Activated CD4-positive, alpha-beta T cell treated with anti-CD3 and anti-CD28 coated beads, Interleukin-2, amount 50 U/mL, for 4 hours (primary cell): ENCODE data around the gene NR1H3.

Experiments
- DNase-seq, 2 experiments: peaks; one replicate each; pipeline ENCODE4 v3.0.0-alpha.2; 2020

The NR1H3 gene

DNA sequence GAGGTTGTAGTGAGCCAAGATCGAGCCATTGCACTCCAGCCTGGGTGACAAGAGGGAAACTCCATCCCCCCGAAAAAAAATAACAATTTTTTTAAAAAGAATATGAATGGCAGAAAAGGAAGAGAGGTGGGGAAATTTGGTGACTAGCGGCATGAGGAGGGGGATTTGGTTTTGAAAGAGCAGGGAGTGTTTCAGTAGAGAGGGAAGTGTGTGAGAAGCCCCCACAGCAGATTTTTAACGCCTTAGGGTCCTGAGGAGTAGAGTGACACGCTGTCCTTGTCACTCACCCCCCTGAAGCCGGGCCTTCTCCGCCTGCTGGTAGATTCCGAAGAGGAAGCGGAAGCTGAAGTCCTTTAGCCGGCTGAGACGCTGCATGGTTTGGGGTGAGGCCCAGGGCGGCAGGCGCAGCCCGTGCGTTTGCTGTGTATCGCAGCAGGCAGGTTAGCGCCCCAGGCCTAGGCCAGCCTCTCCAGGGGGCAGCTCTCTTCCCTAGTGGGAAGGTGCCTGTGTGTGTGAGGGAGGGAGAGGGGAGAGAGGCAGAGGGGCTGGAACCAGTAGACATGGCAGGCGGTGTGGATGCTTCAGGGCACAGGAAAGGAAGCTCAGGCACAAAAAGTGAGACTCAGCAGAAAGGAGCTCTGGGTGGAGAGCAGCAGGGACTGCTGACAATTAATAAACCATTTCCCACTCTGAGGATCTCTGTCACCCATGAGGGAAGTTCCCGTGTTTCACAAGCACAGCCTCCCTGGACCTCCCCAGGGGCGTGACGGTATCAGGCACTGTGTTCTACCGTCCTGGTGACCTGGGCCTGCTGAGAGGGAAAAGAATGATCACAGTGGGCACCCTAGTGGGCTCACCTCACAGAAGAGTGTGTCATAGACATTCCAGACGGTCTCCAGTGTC is 13.1 kb upstream of the NR1H3 start:
- no peak for DNase-seq

DNA sequence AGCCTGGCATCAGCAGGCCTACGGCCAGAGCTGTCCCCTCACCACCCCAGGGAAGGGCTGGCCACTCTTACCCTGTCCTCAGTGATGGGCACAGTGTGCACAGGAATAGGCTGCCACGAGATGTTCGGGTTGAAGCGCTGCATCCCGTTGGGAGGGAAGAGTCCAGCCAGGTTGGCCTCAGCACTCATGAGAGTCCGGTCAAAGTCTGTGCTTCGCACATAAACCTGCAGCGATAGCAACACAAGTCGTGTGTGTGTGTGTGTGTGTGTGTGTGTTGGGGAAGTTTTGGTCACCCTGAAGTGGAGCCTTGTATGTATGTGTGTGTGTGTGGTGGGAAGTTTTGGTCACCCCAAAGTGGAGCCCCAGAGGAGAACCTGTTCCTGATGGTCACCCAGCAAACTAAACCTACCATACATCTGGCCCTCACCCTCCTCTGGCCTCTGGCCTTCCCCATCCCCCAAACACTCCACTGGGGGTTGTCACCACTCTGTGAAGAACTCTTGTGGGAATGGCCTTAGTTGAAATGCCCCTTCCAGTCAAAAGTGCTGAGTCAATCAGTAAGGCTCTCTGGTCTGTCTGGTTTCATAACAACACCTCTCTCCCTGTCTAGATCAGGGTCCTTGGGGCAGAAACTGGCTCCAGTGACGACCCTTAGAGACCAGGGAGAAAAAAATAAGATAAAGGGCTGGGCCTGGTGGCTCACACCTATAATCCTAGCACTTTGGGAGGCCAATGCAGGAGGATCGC is 12.0 kb upstream of the NR1H3 start:
- no peak for DNase-seq

DNA sequence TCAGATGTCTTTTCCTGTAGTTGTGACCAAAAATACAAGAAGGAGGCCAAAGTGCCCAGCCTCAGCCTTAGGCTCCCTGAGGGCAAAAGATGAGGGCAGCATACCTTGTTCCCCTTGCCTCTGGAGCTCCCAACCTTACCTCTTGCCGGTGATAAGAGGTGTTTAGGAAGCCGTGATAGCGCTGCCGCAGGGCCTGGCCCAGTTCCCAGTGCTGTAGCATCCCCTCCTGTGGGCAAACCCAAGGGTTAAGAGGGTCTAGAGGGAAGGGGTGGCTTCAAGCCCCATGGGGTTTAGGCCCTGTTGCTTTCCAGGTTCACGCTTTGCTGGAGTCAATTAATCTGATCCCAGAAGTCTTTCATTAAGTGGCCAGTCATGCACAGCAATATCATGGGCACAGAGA is 10.3 kb upstream of the NR1H3 start:
- DNase-seq, result no peak

DNA sequence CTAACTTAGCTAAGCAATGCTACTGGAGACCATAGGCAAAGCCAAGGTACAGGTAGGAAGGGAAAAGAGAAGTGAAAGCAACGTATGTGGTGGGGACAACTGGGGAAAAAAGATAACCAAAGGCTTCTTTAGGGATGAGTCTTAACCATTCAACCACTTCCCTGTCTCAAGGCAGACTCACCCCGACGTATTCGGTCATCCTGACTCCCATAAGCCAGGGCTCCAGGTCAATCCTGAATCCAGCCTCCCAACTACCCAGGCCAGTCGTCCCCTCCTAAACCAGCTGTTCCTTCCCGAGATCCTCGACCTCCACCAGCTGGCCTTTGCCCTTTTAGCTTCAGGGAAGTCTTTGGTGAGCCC is 9.5 kb upstream of the NR1H3 start:
- no peak for DNase-seq

DNA sequence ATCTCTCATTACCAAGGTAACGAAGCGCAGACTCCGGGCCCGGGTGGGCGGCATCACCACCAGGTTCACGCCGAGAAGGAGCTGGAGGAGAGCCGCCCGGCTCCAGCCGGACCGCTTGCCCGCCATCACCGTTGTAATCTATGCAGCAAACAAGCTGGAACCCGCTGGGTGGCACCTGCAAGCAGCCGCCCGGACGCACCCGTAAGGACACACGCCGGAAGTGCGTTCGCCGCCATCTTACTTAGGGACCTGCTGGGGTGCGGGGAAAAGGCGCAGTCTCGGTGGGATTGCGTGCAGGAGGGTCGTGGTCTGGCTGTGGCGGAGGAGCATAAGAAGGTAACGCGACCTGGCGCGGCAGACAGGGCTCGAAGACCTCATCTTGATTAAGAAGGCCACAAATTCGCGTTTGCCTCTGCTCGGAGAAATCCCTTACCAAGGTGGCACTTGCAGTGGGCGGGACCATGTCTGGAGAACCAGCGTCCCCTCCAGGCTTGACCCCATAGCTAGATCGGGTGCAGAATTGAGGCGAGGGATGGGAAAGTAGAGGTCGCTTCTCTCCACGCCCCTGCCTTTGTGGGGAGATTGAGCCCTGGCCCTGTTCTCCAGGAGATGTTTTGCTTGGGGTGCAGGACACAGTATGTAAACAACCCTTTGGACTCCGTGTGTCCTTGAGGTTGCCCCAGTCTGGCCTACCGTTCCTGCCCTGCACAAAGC is 9.0 kb upstream of the NR1H3 start, which contains the start of gene ACP2:
Gene ACP2 (minus strand): TSS at position 151 of the 714 bp plus-strand sequence. CDS start 25 bp downstream, at position 126.
- peak; percentile 78 to 80 for DNase-seq

DNA sequence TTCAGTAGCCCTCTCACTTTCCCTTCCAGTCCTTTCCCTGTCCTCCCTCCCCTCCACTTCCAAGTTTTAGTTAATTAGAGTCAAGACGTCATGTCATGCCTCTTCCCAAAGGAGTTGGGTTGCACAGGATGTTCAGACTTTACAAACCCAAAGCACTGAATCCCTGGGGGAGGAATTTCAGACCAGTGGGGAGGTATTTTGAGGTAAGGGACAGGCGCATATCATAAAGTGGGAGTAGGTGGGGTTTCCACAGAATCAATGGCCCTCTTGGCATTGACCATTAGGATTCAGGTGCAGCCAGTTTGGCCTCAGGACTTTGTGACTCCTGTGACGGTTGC is 8.4 kb upstream of the NR1H3 start:
- no peak for DNase-seq

DNA sequence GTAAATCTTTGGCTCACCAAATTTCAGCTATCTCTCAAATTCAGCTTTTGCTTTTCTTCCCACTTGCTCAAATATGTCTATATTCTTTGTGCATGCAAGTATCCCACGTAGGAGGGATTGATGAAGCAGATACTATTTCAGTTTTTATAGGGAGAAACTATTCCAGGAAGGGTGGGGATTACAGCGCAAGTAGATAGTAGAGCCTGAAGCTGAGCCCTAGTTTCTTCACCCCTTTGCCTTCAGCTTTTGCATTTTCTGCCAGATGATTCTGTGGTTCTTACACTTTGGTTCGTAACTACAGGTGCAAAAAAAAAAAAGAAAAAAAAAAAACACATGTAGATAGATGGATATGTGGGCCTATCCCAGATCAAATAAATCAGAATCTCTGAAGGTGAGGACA is 6.0 kb upstream of the NR1H3 start:
- no peak for DNase-seq

DNA sequence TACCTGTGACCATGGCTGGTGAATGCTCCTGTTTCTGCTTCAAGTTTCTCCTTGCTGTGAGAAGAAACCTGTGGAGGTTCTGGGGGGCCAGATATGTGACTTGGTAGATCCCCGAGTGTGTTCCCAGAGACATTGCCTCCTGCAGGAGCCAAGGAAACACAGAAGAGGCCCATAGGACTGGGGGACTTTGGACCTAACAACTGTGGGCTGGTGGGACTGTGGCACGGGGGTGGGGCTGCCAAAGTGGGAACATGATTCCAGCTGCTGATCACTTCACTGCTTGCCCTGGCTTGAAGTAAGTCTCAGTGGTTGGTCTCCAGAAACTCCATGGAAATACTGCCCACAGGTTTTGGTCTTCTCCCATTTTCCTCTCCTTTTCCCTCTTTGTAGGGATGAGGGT is 4.1 kb upstream of the NR1H3 start:
- no peak for DNase-seq

DNA sequence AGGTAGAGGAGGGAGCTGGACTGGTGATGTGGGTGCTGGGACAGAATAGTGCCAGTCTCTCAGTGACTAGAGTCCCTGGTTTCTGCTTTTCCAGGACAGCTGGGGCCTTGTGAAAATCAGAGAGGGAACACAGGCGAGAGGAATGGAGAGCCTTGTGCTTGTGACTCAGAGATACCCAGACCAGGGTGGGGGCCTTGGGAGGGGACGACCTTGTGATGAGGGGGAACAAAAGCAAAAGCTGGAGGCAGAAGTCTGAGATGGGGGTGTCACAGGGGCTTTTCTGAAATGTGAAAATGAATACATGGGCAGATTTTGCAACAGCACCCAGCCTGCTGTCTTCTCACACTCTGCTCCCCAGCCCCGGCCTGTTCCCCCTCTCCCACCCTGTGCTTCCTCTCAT is 3.4 kb upstream of the NR1H3 start:
- no peak for DNase-seq

DNA sequence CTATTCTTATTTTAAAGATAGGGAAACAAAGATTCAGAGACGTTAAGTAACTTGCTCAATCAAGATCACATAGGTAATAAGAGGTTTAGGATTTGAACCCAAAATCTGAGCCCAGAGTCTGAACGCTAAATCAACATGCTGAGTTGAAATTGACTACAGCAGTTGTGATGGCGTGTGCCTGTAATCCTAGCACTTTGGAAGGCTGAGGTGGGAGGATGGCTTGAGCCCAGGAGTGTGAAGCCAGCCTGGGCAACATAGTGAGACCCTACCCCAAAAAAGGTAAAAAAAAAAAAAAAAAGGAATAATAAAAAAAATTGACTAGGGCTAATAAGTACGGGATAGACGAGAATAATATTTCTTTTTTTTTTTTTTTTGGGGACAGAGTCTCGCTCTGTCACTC is 1.4 kb upstream of the NR1H3 start:
- DNase-seq, result no peak

DNA sequence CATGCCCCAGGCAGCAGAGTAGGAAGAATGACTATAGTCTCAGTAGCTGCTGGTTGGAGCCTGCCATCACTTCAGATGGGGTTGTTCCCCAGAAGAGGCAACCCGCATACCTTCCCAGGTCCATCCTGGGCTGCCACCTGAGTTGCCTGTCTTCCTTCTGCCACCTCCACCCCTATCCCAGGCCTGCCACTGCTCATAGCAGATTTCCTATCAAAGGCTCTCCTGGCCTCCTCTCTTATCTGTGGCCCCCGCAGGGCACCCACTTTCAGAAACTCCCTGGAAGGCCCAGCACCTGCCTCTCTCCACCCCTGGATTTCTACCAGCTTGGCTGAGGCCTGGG is 649 bp upstream of the NR1H3 start:
- DNase-seq, result no peak

DNA sequence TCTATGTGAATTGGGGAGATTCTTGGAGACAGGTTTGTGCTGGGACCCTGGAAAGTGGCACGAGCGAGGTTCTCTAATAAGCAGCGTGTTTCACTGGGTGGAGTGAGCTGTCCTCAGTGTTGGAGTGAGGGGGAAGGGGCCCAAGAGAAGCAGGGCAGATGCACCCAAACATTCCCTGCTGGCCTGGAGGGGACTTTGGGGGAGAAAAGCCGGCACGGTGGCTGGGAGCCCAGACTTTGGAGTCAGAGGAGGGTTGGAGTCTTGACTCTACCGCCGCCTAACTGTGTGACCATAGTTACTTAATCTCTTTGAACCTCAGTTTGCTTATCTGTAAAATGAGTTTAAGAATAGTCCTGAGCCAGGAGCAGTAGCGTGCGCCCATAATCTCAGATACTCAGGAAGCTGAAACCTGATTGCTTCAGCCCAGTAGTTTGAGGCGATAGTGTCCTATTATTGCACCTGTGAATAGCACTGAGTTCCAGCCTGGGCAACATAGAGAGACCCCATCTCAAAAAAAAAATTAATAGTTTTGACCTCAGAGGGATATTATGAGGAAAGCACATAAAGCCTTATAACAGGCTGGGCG is 614 bp downstream of the NR1H3 start:
- no peak for DNase-seq

DNA sequence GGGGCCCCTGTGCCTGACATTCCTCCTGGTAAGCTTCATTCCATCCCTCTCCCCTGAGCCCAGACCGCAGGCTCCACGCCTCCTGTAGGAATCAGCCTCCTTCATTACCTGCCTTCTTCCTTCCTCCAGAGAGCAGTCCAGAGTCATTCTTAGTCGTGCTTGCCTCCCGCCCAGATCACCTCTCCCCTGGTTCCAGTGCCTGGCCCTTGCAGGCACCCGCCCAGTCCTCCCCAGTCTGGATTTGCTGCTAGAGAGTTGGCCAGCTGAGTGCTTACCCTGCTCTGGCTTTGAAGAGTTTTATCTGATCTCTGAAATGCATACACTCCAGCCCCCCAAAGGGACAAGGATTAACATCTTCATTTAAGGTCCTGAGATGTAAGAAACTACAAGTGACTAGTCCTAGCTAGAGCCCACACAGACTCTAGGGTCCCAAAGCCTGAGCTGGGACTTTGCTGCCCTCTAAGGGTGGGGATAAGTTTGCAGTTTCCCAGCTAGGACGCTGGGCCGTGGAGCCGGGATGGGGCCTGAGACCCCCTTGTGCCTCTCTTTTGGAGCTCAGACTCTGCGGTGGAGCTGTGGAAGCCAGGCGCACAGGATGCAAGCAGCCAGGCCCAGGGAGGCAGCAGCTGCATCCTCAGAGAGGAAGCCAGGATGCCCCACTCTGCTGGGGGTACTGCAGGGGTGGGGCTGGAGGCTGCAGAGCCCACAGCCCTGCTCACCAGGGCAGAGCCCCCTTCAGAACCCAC is 1.6 kb downstream of the NR1H3 start:
- peak; percentile 29 to 34 for DNase-seq

DNA sequence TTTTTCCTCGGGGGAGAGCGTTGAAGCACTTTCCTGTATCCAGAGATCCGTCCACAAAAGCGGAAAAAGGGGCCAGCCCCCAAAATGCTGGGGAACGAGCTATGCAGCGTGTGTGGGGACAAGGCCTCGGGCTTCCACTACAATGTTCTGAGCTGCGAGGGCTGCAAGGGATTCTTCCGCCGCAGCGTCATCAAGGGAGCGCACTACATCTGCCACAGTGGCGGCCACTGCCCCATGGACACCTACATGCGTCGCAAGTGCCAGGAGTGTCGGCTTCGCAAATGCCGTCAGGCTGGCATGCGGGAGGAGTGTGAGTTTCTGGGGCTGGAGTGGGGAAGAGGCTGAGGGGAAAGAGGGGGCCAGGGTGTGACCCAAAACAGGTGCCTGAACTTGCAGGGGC is 2.6 kb downstream of the NR1H3 start:
- DNase-seq, result no peak

DNA sequence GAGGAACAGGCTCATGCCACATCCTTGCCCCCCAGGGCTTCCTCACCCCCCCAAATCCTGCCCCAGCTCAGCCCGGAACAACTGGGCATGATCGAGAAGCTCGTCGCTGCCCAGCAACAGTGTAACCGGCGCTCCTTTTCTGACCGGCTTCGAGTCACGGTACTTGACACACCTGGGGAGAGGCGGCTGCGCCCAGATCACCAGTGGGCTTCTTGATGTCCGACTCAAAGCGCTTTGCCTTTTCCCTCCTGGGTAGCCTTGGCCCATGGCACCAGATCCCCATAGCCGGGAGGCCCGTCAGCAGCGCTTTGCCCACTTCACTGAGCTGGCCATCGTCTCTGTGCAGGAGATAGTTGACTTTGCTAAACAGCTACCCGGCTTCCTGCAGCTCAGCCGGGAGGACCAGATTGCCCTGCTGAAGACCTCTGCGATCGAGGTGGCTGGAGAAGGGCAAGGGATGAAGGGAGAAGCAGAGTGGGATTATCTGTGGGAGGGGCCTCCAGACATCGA is 3.5 kb downstream of the NR1H3 start:
- no peak for DNase-seq

DNA sequence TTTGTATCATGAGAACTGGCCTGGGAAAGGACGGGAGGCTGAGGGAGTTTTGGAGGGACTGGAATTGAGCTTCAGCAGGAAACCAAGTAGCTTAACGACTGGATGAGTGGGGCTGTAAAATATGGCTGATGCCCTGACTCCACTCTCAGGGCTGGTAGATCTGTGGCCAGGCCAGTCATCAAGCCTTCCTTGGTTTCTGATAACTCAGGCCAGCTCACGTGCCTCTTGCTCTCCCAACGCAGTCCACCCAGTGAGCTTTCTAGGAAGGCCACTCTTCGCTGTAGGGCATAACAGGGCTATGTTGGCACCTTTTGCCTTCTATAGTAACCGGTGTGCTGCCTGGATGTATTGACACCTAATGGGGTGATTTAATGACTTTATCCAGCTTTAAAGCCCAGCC is 6.3 kb downstream of the NR1H3 start:
- DNase-seq, result no peak

DNA sequence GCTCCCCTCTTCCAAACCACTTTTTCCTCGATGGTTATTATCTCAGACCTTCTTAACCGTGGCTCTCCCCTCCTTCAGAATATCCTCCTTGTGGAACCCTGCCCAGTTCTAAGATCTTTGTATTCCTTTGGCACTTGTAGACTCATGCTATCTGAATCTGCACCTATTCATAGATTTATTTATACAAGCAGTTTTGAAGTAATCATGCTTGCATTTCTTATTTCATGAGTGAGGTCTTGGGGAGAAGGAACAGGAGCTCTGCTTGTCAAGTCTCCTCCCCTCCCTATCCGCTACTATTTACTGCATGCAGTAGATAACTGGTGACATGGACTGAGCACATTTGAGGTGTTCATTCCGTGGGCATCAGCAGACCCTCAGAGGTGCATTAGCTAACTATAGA is 6.7 kb downstream of the NR1H3 start:
- DNase-seq, result no peak

DNA sequence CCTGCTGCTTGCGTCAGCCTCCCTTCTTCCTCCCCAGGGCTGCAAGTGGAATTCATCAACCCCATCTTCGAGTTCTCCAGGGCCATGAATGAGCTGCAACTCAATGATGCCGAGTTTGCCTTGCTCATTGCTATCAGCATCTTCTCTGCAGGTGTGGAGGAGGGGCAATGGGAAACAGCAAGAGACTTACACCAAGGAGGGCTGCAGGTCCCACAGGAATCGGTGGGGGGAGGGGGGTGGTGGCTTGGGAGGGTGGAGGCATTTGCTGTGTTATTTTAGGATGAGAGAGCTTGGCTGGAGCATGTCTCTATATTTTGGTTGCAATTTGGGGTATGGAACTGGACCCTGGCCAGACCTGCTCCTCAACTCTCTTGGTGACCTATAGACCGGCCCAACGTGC is 10.1 kb downstream of the NR1H3 start:
- DNase-seq, result no peak

DNA sequence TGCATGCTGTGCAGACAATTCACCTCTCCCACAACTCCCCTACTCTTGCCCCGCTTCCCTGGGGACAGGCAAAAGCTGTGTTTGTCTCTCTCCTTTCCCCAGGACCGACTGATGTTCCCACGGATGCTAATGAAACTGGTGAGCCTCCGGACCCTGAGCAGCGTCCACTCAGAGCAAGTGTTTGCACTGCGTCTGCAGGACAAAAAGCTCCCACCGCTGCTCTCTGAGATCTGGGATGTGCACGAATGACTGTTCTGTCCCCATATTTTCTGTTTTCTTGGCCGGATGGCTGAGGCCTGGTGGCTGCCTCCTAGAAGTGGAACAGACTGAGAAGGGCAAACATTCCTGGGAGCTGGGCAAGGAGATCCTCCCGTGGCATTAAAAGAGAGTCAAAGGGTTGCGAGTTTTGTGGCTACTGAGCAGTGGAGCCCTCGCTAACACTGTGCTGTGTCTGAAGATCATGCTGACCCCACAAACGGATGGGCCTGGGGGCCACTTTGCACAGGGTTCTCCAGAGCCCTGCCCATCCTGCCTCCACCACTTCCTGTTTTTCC is 10.7 kb downstream of the NR1H3 start:
- DNase-seq, result no peak

DNA sequence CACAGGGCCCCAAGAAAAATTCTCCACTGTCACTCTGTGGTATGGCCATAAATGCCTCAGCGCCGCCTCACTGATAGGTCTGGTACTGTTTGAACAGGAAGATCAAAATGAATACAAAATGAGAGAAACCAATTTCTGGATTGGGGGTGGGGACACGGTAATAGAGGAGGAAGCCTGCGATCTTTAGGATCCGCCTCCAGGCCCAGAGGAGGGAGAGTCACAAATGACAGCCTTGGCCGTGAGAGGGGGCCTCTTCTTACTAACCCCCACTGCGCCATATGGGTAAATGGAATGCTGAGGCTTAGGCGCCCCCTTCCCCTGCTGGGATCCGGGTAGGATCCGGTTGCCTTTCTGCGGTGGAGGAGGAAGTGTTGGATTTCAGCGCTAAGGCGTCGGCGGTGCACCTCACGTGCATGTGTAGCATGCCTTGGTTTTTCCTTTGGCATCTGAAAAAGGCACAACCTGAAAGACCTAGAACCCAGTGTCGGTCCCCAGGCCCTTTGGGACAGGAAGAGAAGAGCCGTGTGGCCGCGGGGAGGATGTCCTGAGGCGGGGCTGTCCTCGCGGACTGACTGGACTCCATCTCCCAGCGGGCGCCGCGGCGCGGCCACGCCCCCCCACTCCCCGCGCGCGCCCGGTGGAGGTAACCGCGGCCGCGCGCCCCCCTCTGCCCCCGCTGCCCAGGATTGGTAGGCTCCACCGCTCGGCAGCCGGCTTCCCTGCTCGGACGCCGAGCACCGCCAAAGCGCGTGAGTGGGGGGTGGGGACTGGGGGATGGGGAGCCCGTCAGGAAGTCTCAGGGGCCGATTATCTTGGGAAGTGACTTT is 11.4 kb downstream of the NR1H3 start:
- peak; percentile 79 for DNase-seq

DNA sequence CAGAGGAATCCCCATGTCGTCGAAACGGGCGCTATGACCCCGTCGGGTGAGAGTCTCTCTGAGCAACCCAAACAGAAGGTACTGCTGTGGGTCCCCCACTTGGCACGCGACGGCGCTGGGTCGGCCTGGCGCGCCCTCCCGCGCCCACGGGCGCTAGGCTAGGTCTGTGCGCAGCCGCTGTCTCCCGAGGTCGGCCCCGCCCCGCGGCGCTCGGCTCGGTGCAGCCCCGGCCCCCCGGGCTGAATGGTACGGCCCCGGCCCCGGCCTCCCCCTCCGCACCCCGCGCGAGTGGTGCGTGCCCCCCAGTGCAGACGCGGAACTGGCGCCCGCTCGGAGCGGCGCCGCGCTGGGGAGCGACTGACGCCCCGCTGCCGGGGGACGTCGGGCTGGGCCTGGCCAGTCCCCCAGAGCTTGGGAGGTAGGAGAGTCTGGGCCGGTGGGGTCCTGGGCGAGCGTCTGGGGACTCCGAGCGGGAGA is 12.1 kb downstream of the NR1H3 start, which contains the start of gene MADD:
Gene MADD (plus strand): TSS at position 305 of the 477 bp plus-strand sequence.
- DNase-seq, result peak; percentile 88
